ENCODE results near the gene PHF2.

DNA sequence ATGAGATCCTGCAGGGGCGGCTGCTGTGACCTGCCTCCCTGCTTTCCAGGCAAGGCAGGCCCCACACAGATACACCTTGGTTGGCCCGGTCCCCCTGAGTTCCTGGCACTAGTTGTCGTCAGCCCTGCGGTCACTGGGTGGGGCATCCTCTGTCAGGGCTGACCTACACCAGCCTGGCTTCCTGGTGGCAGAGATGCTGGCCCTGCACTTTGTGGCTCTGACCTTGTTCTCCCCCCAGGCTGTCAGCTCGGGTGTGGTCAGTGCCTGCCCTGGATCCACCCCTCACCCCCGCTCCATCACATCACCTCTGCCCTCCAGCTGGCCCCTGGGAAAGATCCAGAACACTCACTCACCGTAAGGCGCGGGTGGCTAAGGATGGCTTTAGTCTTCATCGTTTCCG, 74.1 kb downstream of the PHF2 start:
- TF ChIP-seq, protein P1, sequence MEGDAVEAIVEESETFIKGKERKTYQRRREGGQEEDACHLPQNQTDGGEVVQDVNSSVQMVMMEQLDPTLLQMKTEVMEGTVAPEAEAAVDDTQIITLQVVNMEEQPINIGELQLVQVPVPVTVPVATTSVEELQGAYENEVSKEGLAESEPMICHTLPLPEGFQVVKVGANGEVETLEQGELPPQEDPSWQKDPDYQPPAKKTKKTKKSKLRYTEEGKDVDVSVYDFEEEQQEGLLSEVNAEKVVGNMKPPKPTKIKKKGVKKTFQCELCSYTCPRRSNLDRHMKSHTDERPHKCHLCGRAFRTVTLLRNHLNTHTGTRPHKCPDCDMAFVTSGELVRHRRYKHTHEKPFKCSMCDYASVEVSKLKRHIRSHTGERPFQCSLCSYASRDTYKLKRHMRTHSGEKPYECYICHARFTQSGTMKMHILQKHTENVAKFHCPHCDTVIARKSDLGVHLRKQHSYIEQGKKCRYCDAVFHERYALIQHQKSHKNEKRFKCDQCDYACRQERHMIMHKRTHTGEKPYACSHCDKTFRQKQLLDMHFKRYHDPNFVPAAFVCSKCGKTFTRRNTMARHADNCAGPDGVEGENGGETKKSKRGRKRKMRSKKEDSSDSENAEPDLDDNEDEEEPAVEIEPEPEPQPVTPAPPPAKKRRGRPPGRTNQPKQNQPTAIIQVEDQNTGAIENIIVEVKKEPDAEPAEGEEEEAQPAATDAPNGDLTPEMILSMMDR (IDR thresholded peaks at IDR 0.05; ENCODE audit: insufficient read depth, low read length) = no peak
- TF ChIP-seq, protein P2, sequence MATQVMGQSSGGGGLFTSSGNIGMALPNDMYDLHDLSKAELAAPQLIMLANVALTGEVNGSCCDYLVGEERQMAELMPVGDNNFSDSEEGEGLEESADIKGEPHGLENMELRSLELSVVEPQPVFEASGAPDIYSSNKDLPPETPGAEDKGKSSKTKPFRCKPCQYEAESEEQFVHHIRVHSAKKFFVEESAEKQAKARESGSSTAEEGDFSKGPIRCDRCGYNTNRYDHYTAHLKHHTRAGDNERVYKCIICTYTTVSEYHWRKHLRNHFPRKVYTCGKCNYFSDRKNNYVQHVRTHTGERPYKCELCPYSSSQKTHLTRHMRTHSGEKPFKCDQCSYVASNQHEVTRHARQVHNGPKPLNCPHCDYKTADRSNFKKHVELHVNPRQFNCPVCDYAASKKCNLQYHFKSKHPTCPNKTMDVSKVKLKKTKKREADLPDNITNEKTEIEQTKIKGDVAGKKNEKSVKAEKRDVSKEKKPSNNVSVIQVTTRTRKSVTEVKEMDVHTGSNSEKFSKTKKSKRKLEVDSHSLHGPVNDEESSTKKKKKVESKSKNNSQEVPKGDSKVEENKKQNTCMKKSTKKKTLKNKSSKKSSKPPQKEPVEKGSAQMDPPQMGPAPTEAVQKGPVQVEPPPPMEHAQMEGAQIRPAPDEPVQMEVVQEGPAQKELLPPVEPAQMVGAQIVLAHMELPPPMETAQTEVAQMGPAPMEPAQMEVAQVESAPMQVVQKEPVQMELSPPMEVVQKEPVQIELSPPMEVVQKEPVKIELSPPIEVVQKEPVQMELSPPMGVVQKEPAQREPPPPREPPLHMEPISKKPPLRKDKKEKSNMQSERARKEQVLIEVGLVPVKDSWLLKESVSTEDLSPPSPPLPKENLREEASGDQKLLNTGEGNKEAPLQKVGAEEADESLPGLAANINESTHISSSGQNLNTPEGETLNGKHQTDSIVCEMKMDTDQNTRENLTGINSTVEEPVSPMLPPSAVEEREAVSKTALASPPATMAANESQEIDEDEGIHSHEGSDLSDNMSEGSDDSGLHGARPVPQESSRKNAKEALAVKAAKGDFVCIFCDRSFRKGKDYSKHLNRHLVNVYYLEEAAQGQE (IDR thresholded peaks at IDR 0.05; ENCODE audit: insufficient replicate concordance, low read depth) = no peak
- TF ChIP-seq POLR2AphosphoS5 (IDR thresholded peaks at IDR 0.05; ENCODE audit: low read depth) (no peak), SPI1 (IDR thresholded peaks at IDR 0.05; ENCODE audit: borderline replicate concordance, low read depth) (no peak)
